ENCODE results near the gene ADCY4. TPM values are rescaled to one million over a fixed set of nuclear protein-coding genes. Genes with fewer than 3 reads are reported as not detected.

The ADCY4 gene
- total and polyA plus RNA-seq, 10 of the 15 experiments (the other 5 are each of a cell fraction or from before 2014, with no cell fraction given): 0.05 to 0.87 (median 0.21) TPM; not detected in 1

GRCh38 chr14:24307575-24308341, 27.1 kb downstream of the ADCY4 start, which contains the start of gene CIDEB (continued):
- TF ChIP-seq E2F8 (IDR thresholded peaks at IDR 0.05; ENCODE audit: low read depth, partially characterized antibody) (no peak), E4F1 (IDR thresholded peaks at IDR 0.05; ENCODE audit: borderline replicate concordance, partially characterized antibody) (peak; percentile 20), SRF (IDR thresholded peaks at IDR 0.05; ENCODE audit: low read depth in 2 of 2, low read length in 2 of 2) (no peak), PAX8 (IDR thresholded peaks at IDR 0.05) (no peak), YBX1 (IDR thresholded peaks at IDR 0.05) (no peak), PML (IDR thresholded peaks at IDR 0.05; ENCODE audit: low read length) (no peak), DPF2 (IDR thresholded peaks at IDR 0.05) (0 out of 2 replicates have a peak, but pooled peaks have one; percentile 30), ZNF592 (IDR thresholded peaks at IDR 0.05) (no peak; the same call in 1 of the 2 replicates), RAD21 (IDR thresholded peaks at IDR 0.05; ENCODE audit: insufficient read depth, low read depth, low read length) (peak; percentile 59), ZBTB11 (CRISPR knock-in tag; IDR thresholded peaks at IDR 0.05) (no peak), ZNF24 (IDR thresholded peaks at IDR 0.05) (no peak), IRF5 (IDR thresholded peaks at IDR 0.05; ENCODE audit: borderline replicate concordance) (0 out of 2 replicates have a peak, but pooled peaks have one; percentile 2), ETV6 (conservative IDR thresholded peaks at IDR 0.05 in 1 of 2, IDR thresholded peaks at IDR 0.05 in 1 of 2; ENCODE audit: borderline replicate concordance in 1 of 2, low read depth in 1 of 2) (no peak), ATF7 (IDR thresholded peaks at IDR 0.05; ENCODE audit: low read depth) (0 out of 2 replicates have a peak, but pooled peaks have one; percentile 21)
